Measurements from ENCODE around the gene PYURF. TPM values are rescaled to one million over a fixed set of nuclear protein-coding genes. Genes with fewer than 3 reads are reported as not detected.

PYURF gene
- total and polyA plus RNA-seq, 5 experiments from 2014 or later: 50.6 to 322 (median 255) TPM

- peaks cover 3 to 15% (median 10%) of the 10 kb centered on the region in 4 donors for H3K4me1 Mint-ChIP-seq
- DNase-seq (no peak), ATAC-seq (no peak)
- H3K4me3 Mint-ChIP-seq: peak overlapping the region in 2 of 10 donors; percentile 11 to 15
- POLR2A ChIA-PET: no interaction called here
- no peaks in the 10 kb centered on the region for H3K36me3 Mint-ChIP-seq
- H3K27ac Mint-ChIP-seq: peak overlapping the region in 2 of 10 donors; percentile 48 to 71
- no peaks in the 10 kb centered on the region for H3K9me3 Mint-ChIP-seq
- no peaks in the 10 kb centered on the region for H3K27me3 Mint-ChIP-seq
Measured at GRCh38 chr4:88527787-88528186, 4.2 kb upstream of the PYURF start.

DNA sequence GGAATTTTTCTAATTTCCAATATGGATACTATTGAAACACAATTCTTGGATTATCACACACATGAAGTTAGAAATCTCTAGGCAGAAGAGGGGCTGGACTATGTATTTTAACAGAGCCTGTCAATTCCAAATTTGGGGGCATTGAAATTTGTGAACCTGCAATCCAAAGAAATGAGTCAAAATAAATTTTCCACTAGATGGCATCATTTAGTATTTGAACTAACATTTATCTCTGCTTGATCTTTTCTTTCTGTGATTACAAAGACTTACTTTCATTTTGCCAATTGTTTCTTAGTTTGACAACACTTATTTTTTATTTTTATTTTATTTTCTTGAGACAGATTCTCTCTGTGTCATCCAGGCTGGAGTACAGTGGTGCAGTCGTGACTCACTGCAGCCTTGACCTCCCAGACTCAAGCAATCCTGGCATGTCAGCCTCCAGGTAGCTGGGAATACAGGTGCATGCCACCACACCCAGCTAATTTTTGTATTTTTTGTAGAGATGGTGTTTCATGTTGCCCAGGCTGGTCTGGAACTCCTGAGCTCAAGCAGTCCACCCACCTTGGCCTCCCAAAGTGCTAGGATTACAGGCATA is 2.7 kb upstream of the PYURF start:
- Mint-ChIP-seq H3K36me3 (peaks cover 0 to 2% (median 0%) of the 10 kb centered on the region in 3 donors), H3K4me3 (peak overlapping the region in 4 of 10 donors; percentile 5 to 22 (median 18)), H3K27me3 (no peaks in the 10 kb centered on the region), H3K27ac (peak overlapping the region in 8 of 10 donors; percentile 11 to 95 (median 52)), H3K4me1 (peaks cover 8 to 28% (median 24%) of the 10 kb centered on the region in 4 donors), H3K9me3 (no peaks in the 10 kb centered on the region)
- POLR2A ChIA-PET: no interaction called here
- ATAC-seq: no peak
- peak in 3 of 10 donors; percentile 48 to 51 (median 50) for DNase-seq

DNA sequence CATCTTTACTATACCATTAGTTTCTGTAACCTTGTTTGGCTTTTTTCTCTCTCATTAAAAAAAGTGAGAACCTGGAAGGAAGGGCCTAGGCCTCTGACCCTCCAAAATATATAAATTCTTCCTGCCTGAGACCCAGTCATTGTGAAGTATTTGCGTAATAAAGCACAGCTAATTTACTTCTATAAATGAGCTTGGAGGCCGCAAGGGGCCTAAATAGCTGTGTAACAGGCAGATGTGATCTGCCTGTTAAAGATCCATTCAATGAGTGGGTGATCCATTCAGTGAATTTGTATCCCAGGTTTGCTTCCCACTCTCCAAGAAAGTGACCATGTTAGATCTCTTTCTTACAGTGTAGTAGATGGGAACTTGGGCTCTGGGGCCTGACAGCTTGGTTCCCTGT is 595 bp upstream of the PYURF start:
- Mint-ChIP-seq H3K9me3 (no peaks in the 10 kb centered on the region), H3K4me1 (peaks cover 11 to 31% (median 28%) of the 10 kb centered on the region in 4 donors), H3K4me3 (peak overlapping the region; percentile 78 to 99 (median 94)), H3K27ac (peak overlapping the region; percentile 82 to 95 (median 91)), H3K27me3 (no peaks in the 10 kb centered on the region), H3K36me3 (peaks cover 0 to 10% (median 0%) of the 10 kb centered on the region in 3 donors)
- no peak for DNase-seq
- POLR2A ChIA-PET: interaction anchor here (0.9 to 2.7 kb wide), 2 partner anchors 67 to 145 kb away, joined by 3 to 9 read pairs; partner anchors contain the start of genes HERC5 and HERC6
- no peak for ATAC-seq

DNA sequence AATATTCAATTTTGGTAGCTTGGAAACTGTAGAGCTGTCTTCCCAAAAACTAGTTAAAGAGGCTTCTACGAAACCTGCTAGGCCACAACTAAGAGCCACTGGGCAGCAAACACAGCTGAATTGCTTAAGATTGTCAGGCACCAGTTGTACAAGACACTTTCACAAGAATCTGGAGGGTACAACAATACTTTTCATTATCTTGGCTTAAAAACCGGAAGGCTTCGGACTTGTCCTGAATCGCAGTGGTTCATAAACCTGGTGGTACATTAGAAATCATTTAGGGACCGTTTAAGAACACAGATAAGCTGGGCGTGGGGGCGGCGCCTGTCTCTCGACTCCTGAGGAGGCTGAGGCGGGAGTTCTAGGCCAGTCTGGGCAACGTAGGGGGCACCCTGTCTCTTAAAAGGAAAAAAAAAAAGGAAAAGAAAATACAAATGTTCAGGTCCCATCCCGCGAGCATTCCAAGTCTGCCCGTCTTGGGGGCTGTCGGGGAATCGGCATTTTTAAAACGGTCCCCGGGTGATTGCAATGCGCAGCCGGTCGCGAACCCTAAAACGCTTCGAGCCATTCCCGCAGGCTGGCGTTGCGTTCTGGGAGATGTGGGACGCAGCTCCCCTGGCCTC is 763 bp downstream of the PYURF start:
- no peaks in the 10 kb centered on the region for H3K27me3 Mint-ChIP-seq
- peaks cover 0 to 13% (median 0%) of the 10 kb centered on the region in 3 donors for H3K36me3 Mint-ChIP-seq
- H3K9me3 Mint-ChIP-seq: no peaks in the 10 kb centered on the region
- POLR2A ChIA-PET: interaction anchor here (0.5 to 2.7 kb wide), 4 partner anchors 23 to 239 kb away, joined by 3 to 9 read pairs (median 4); partner anchors contain the start of gene HERC5
- DNase-seq (peak in 6 of 10 donors; percentile 18 to 31 (median 24)), ATAC-seq (peak; percentile 42 to 47)
- H3K4me3 Mint-ChIP-seq: peak overlapping the region; percentile 88 to 99 (median 95)
- H3K4me1 Mint-ChIP-seq: peaks cover 11 to 31% (median 28%) of the 10 kb centered on the region in 4 donors
- H3K27ac Mint-ChIP-seq: peak overlapping the region; percentile 88 to 97 (median 94)

DNA sequence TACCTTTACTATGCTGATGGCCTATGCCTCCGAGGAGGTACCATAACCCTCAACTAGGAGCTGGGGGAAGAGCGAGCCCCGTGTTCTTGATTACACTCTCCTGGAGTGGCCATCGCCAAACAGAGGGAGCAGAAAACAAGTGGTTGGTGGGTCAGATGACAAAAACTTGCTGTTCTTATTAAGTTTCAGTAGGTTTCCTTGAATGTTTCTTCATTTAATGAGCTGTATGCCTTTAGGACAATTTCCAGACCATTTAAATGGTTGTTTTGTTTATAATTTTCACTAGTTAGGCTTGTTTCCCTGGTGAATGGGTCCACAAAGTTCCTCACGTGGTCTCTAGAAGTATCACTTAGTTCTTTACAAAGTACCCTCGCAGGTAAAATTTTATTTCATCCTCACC is 4.7 kb downstream of the PYURF start:
- Mint-ChIP-seq H3K4me1 (peaks cover 9 to 23% (median 18%) of the 10 kb centered on the region in 4 donors), H3K27me3 (peaks cover 0 to 1% (median 0%) of the 10 kb centered on the region in 5 donors), H3K4me3 (no peak overlapping the region), H3K36me3 (peaks cover 0 to 13% (median 0%) of the 10 kb centered on the region in 3 donors), H3K27ac (no peak overlapping the region), H3K9me3 (no peaks in the 10 kb centered on the region)
- DNase-seq (no peak), ATAC-seq (no peak)
- POLR2A ChIA-PET: no interaction called here

- Mint-ChIP-seq H3K36me3 (peaks cover 0 to 13% (median 0%) of the 10 kb centered on the region in 3 donors), H3K9me3 (no peaks in the 10 kb centered on the region), H3K27ac (no peak overlapping the region), H3K4me1 (peaks cover 8 to 21% (median 17%) of the 10 kb centered on the region in 4 donors), H3K27me3 (peaks cover 0 to 6% (median 4%) of the 10 kb centered on the region in 5 donors), H3K4me3 (no peak overlapping the region)
- ATAC-seq (no peak), DNase-seq (no peak)
- POLR2A ChIA-PET: no interaction called here
Measured at GRCh38 chr4:88517825-88518224, 5.8 kb downstream of the PYURF start.

GRCh38 chr4:88516746-88517145 is 6.8 kb downstream of the PYURF start:
- peaks cover 0 to 13% (median 0%) of the 10 kb centered on the region in 3 donors for H3K36me3 Mint-ChIP-seq
- ATAC-seq (no peak), DNase-seq (no peak)
- H3K9me3 Mint-ChIP-seq: no peaks in the 10 kb centered on the region
- H3K4me1 Mint-ChIP-seq: peaks cover 4 to 10% (median 6%) of the 10 kb centered on the region in 4 donors
- POLR2A ChIA-PET: interaction anchor here (0.6 to 1.2 kb wide), 3 partner anchors 298 to 1588 kb away, joined by 3 read pairs; no protein-coding TSS in a partner anchor
- H3K27ac Mint-ChIP-seq: peak overlapping the region in 2 of 10 donors; percentile 43 to 72
- H3K27me3 Mint-ChIP-seq: peaks cover 0 to 6% (median 4%) of the 10 kb centered on the region in 5 donors
- no peak overlapping the region for H3K4me3 Mint-ChIP-seq

DNA sequence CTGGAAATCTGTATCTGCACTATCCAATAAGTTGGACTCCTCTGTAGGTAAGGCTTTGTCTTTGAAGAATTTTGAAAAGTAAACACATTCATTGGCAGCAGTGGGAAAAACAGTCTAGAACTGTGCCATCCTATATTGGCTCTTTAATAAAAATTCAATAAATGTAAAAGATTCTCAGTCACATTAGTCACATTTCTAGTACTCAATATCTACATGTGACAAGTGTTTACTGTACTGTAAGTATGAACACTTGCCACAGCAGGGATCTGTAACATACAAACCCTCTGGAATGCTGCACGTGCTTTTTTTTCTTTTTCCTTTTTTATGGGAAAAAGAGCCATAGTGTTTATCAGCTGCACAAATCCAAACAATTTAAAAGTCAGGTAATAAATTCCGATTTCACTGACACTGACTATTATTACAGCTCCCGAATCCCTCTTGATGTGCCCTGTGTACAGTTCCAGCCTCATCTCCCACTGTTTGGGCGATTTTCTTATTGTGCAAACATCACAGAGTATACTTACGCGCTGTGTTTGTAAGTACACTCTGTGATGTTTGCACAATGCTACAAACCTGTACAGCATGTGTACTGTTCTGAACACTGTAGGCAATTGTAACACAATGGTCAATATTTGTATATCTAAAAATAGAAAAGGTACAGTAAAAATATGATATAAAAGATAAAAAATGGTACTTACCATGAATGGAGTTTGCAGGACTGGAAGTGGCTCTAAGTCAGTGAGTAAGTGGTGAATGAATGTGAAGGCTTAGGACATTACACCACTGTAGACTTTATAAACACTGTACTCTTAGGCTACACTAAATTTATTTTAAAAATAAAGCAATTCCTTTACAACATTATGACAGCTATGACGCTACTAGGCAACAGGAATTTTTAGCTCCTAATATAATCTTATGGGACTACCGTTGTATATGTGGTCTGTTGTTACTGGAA is 8.7 kb downstream of the PYURF start:
- Mint-ChIP-seq H3K36me3 (peaks cover 0 to 2% (median 0%) of the 10 kb centered on the region in 3 donors), H3K27me3 (peaks cover 0 to 6% (median 4%) of the 10 kb centered on the region in 5 donors)

DNA sequence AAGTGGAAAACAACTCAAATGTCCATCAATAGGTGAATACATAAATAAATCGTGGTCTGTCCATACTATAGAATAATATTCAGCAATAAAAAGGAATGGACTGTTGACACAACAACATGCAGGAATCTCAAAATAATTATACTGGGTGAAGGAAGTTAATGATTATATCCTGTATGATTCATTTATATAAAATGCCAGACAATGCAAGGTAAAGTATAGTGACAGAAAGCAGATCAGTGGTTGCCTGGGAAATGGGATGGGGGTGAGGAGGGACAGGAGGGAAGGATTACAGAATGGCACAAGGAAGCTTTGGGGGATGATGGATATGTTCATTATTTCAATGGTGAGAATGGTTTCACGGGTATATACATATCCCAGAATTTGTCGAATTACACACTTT is 12.3 kb downstream of the PYURF start:
- Mint-ChIP-seq H3K36me3 (no peaks in the 10 kb centered on the region), H3K9me3 (no peaks in the 10 kb centered on the region)
- no peak for ATAC-seq

More for the DNA sequence above, 8.7 kb downstream of the PYURF start:
- no peaks in the 10 kb centered on the region for H3K9me3 Mint-ChIP-seq
- DNase-seq: no peak
- ATAC-seq: no peak
- no peak overlapping the region for H3K4me3 Mint-ChIP-seq
- POLR2A ChIA-PET: interaction anchor here (0.7 to 0.8 kb wide), 2 partner anchors 287 to 296 kb away, joined by 3 to 5 read pairs; no protein-coding TSS in a partner anchor
- no peaks in the 10 kb centered on the region for H3K4me1 Mint-ChIP-seq
- no peak overlapping the region for H3K27ac Mint-ChIP-seq

DNA sequence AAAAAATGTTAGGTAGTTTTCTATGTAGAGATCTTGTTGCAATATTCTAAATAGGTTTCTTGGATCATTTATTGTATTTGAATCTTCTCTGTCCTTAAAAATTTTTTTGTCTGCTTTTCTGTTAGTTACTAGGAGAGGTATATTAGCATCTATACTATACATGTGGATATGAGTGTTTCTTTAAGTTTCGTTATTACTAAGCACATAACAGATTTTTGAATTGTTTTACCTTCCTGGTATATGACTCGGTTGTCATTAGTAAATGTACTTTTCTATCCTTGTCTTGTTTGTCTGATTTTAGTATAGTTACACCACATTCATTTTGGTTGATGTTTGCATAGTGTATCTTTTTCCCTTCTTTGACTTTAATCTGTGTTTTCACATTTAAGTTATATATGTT is 20.2 kb downstream of the PYURF start:
- Mint-ChIP-seq H3K4me3 (no peak overlapping the region), H3K27me3 (no peaks in the 10 kb centered on the region), H3K9me3 (no peaks in the 10 kb centered on the region), H3K27ac (no peak overlapping the region), H3K36me3 (peaks cover 0 to 39% (median 12%) of the 10 kb centered on the region in 3 donors), H3K4me1 (no peaks in the 10 kb centered on the region)
- no peak for ATAC-seq
- POLR2A ChIA-PET: no interaction called here
- DNase-seq: no peak

More for the DNA sequence above, 12.3 kb downstream of the PYURF start:
- H3K4me3 Mint-ChIP-seq: no peak overlapping the region
- no peaks in the 10 kb centered on the region for H3K4me1 Mint-ChIP-seq
- no peak overlapping the region for H3K27ac Mint-ChIP-seq
- POLR2A ChIA-PET: no interaction called here
- H3K27me3 Mint-ChIP-seq: peaks cover 0 to 6% (median 4%) of the 10 kb centered on the region in 5 donors
- DNase-seq: no peak

DNA sequence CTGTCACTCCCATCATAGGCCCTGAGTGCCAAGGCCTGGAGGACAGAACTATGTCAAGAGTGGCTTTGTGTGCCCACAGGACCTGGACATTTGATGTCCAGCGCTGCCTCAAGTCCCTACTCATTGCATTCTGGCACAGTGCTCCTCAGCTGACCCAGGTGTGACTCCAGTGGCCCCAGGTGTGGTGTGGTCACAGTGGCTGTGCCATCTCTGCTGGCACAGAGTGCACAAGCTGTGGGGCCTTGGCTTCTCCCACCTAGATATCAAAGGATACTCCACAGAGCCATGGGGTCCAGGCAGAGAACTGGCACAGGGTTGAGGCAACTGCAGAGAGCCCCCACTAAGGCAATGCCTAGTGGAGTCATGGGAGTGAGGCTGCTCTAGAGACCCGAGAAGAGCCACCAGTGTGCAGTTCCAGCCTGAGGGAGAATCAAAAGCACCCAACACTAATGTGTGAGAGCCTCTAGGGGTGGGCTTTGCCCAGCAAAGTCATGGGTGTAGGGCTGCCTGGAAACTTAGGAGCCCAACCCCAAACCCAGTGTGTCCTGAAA is 25.6 kb downstream of the PYURF start:
- Mint-ChIP-seq H3K27ac (no peak overlapping the region), H3K4me3 (no peak overlapping the region), H3K9me3 (no peaks in the 10 kb centered on the region), H3K27me3 (no peaks in the 10 kb centered on the region), H3K36me3 (peaks cover 0 to 48% (median 27%) of the 10 kb centered on the region in 3 donors), H3K4me1 (no peaks in the 10 kb centered on the region)
- DNase-seq (no peak), ATAC-seq (no peak)
- POLR2A ChIA-PET: no interaction called here
